Stimulated activated CD4-positive, alpha-beta T cell treated with anti-CD3 and anti-CD28 coated beads, Interleukin-4, amount 100 ng/mL, for 1 hour (primary cell): ENCODE data around the gene CAPZB.

Experiments used
- DNase-seq: peaks from one replicate; pipeline ENCODE4 v3.0.0-alpha.2; 2020

Gene CAPZB

GRCh38 chr1:19404748-19405147, 80.6 kb downstream of the CAPZB start:
- DNase-seq: no peak

GRCh38 chr1:19403256-19403655, 82.1 kb downstream of the CAPZB start:
- no peak for DNase-seq

GRCh38 chr1:19402031-19402813, 83.1 kb downstream of the CAPZB start:
- DNase-seq: no peak

GRCh38 chr1:19401535-19401889, 83.8 kb downstream of the CAPZB start:
- no peak for DNase-seq

- no peak for DNase-seq
Observed at GRCh38 chr1:19400875-19401534, 84.3 kb downstream of the CAPZB start.

- no peak for DNase-seq
Observed at GRCh38 chr1:19400192-19400611, 85.1 kb downstream of the CAPZB start.

DNA sequence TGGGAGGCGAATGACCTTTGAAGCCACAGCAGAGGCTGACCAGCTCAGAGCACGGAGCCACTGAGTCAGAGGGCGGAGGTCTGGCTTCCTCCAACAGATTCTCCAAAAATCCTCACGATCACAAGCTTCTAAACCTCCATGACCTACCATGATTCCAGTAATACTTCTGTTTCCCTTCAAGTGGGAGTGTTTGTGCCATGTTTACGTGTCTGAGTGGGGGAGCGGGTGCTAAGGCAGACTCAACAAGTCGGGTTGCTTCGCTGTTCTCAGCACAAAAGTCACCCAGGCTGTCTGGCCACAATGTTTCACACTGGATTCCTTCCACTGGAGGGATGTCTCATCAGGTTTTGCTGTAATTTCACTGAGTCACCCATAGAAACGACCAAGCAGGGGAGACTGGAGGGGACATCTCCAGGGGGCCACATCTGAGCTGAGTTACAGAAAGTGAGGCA, 87.0 kb downstream of the CAPZB start:
- DNase-seq: no peak

GRCh38 chr1:19397217-19397945, 88.0 kb downstream of the CAPZB start:
- DNase-seq: no peak

GRCh38 chr1:19396280-19396679, 89.1 kb downstream of the CAPZB start:
- no peak for DNase-seq

DNA sequence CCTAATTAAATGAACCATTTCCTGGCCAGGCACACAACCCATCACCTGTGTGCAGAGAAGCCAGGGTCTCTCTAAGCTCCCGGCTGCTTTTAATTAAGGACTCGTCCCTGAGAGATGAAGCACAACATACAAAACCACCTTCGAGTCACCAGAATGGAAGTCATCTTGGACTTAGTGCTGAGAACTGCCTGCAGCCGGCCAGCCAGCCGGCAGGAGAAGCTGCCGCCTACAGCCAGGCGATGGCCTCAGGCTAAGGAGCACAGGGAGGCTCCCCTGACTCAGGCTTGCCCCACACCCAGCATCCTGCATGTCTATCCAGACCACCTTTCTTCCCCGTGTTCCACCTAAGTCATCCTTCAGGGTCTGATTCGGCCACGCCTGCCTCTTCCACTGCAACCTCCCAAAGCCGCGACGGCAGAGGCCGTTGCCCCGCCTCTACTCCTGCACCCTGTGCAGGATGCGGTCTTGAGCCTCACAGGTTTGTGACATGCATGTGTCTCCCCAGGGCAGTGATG, 89.6 kb downstream of the CAPZB start:
- no peak for DNase-seq

- no peak for DNase-seq
Observed at GRCh38 chr1:19393046-19393445, 92.3 kb downstream of the CAPZB start.

DNA sequence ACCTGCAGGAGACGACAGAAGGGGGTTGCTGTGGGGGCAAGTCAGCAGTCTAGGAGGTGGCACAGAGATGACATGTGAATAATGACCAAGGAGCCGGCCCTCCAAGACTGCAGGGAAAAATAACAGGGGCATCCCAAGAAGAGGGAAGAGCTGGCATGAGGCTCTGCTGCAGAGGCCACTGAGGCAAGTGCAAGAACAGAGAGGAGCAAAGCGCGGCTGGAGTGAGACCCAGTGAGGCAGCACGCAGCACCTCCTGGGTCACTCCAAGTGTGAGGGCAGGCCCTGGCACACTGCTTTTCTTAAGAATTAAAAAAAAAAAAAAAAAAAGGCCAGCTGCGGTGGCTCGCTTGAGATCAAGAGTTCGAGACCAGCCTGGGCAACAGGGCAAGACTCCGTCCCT, 93.1 kb downstream of the CAPZB start:
- no peak for DNase-seq

DNA sequence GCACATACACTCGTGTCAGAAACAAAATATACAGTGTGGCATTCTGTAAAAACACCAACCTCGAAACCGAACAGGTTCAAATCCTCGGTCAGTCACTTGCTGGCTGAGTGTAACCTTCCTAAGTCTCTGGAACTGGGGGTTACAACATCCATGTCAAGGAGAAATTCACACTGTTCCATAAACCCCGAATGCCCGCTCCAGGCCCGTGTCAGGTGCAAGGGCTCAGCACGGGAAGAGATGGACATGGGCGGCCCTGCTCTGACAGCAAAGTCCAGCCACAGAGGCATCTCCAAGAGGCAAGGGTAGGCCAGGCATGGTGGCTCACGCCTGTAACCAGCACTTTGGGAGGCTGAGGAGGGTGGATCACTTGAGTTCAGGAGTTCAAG, 93.8 kb downstream of the CAPZB start:
- DNase-seq: no peak

DNA sequence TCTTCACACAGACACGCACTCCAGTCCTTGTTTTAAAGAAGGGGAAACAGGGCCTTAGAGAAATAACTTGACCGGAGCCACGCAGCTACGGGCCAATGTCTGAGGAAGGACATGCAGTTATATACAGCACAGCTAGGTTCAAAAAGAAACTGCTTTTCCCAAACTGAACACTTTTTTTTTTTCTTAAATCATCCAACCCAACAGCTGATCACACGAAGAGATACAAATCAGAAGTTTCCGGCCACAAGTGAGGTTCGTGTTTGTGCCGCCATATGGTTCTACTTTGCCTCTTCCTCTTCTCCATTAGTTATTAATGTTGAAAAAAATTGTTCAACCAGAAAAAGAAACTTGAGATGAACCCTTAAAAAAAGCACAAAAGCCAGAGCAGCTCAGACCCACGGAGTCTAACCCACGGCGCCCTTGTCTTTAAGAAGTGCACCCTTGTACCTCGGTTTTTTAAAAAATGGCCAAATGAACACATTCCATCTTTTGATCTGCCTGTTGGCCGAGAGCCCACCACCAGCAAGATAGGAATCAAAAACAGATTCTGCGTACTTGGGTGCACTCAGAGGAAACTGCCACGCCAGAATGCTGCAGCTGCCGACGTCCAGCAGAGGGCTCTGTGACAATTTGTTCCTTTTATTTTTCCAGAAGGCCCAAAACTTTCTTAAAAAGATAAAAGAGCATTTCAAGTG, 94.3 kb downstream of the CAPZB start:
- DNase-seq: peak; percentile 58

- DNase-seq: no peak
Observed at GRCh38 chr1:19390166-19390850, 95.0 kb downstream of the CAPZB start.

DNA sequence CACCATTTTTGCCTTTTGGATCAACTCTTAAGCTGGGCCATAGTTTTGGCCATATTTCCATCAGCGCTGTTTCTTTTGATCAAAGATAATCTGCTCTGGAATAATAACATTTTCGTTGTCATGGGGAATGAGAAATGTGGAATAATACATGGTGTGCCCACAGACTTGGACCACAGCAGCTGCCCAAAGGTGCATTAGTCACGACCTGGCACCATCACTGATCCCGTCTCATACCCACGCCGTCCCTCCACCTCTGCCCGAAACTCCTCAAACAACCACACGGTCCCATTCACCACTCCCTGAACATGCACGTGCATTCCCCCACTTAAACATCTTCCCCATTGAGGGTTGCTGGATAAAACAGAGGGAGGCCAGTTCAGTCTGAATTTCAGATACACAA, 96.4 kb downstream of the CAPZB start:
- no peak for DNase-seq

DNA sequence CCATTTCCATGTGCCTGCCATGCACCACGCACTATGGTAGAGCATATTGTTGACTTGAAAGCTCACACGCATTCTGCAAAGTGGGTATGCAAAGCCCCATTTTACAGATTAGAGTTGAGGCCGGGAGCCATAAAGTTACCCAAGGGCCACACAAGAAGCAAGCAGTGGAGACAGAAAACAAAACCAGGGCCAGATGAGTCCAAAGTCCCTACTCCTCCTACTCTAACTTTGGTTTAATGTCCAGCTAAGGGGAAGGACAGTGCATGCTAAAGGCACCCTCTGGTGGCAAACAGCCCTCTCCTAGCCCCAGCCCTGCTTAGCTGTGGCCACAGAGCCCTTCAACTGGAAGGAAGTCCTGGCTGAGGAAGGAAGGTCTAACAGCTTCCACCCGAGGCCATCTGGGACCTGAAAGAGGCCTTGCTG, 98.3 kb downstream of the CAPZB start:
- DNase-seq: no peak

DNA sequence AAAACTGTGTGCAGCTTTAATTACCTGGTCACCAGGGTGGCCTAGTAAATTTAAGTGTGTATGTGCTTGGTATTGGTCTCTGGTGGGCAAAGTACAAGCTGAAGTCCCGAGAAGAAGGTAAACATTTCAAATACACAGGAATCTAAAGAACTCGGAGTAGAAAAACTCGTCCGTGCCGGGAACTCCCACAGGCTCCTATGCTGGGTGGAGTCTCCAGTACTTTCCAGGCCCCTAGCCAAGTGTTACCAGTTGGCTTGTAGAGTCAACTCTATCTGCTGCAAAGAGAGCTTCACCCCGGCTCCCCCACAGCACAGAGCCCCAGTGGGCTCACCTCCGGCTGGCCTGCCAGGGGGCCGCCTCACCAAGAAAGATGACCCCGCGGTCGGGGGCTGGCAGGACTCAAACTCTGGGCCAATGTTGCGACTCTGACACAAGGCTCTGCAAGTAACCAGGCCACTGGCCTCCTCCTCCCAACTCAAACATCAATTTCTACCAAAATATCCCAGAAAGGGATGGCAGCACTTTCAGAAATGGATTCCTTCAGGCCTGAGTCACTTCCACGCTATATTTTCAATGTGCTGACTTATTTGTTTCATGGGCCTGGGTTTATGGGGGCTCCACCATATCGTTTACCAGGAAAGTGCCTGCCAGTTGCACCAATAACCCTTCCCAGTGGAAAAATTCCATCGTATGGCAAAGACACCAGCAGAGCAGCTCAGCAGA, 99.3 kb downstream of the CAPZB start:
- no peak for DNase-seq

DNA sequence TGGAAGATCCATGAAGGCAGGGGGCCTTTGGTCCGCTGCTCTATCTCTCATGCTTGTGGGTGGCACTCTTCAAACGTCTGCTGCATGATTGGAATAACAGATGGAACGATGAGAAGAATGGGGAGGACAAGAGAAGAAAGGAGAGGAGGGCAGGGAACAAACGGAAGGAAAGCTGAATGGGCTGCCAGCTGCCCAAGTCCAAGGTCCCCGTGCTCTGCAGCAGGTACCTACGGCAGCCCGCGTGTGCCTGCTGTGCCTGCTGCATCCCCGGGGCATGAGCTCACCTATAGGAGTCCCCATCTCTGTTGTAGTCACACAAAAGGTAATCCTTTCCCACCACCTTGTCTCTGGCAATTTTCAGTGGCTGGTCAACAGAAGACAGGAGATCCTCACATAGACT, 100.1 kb downstream of the CAPZB start:
- no peak for DNase-seq

DNA sequence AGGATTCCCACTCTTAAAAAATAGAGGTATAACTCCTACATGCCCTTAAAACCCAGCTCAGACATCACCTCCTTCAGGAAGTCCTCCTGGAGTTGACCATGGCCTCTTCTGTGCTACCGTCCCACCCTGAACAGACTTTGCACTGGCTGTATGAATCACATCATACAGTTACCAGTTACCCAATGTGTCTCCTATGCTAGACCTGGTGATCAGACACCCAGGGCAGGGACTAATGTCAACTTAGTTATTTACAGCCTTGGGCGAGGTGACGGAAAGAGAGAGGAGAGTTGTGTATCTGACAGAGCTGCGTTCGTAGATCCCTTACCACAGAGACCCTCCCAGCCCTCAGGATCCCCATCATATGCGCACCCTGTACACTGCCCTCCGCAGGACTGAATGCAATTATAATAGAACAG, 100.6 kb downstream of the CAPZB start:
- no peak for DNase-seq

- no peak for DNase-seq
Observed at GRCh38 chr1:19384113-19384512, 101.2 kb downstream of the CAPZB start.

- no peak for DNase-seq
Observed at GRCh38 chr1:19382222-19382621, 103.1 kb downstream of the CAPZB start.
